GM18873 (cell line): ENCODE data around the gene CEACAM3.

Experiments used
- ATAC-seq: cut with Tn5 transposase; IDR thresholded peaks from one replicate; pipeline ENCODE4 v1.9.1; 2021; ENCODE audit warnings: mild to moderate bottlenecking, moderate library complexity, moderate number of reproducible peaks; ENCODE audit not compliant: unreplicated experiment, low FRiP score

Gene CEACAM3

DNA sequence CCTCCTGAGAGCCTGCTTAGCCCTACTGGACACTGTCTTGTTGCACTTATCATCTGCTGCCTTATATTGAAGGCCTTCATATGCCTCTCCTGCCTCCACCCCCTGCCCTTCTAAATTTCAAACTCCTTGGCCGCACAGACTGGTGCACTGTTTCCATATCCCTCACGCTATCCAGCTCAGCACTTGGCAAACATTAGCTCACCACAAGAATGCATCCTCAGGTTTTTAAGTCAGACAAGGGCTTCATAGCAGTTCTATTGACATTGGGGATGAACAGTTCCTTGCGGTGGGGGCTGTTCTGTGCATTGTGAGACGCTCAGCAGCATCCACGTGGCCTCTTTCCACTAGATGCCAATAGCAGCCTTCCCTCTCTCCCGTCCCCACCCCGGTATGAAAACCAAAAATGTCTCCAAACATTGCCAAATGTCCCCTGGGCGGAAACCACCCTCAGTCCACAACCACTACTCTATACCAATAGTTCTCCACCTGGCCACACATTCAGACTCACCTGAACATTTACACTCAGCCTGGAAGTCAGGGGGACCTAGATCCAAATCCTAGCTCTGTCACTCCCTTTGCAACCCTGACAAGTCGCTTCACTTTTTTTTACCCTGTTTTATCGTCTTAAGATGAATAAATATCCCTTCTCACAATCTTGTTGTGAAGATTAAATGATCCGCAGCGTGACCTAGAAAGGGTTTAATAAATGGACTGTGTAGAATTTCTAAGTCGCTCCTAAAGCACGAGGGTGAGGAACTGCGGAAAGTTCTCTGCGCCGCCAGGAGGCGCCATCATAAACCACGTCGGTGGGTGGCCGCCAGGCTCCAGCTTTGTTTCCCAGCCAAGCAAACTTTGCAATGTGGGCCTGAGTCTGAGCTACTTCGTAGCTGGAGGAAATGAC lies 3.6 kb upstream of the CEACAM3 start:
- no peak for ATAC-seq

DNA sequence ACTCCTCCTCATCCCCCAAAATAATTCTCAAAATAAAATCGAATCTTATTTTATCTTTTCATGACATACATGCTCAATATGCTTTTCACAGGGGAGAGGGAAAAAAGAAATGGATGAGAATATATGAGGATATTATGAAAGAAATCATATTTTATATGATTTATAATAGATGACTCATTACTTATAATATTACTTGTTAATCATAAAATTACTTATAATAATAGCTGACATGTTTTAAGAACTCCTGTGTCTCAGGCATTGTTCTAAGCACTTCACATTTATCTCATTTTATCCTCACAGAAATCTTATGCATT lies 3.0 kb upstream of the CEACAM3 start:
- ATAC-seq, result no peak

DNA sequence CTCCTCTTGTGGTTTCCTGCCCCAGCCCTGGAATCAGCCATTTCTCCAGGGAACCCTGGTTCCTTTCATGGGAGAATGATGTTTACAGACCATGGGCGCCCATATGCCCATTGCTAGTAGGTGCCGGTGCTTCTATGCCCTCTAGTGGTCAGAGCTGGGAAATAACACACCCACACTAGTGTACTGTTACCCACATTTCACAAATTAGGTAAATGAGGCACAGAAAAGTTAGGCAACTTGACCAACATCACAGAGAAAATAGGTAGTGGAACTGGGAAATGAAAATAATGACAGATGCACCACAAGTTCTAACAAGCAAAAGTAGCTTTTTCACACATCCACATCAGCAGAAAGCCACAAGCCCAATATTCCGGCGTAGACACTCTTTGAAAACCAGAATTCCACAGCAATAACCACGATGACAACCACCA lies 1.3 kb upstream of the CEACAM3 start:
- ATAC-seq, result no peak

DNA sequence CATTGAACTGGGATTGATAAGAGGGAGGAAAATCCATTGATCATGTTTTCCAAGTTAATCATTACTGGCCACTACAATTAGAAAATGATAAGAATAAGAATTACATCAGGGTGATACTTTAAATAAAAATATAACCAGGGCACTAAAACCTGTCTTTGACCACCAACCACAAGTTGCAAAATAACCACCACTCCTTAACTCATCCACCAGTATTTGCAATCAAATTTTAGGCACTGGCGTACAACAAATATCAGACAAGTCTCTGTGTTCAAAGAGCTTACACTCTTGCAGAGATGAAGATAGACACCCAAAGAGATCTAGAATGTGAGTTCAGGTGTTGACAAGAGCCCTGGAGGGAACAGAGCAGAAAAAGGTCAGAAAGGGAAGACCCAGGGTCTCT lies 514 bp downstream of the CEACAM3 start:
- ATAC-seq, result no peak

DNA sequence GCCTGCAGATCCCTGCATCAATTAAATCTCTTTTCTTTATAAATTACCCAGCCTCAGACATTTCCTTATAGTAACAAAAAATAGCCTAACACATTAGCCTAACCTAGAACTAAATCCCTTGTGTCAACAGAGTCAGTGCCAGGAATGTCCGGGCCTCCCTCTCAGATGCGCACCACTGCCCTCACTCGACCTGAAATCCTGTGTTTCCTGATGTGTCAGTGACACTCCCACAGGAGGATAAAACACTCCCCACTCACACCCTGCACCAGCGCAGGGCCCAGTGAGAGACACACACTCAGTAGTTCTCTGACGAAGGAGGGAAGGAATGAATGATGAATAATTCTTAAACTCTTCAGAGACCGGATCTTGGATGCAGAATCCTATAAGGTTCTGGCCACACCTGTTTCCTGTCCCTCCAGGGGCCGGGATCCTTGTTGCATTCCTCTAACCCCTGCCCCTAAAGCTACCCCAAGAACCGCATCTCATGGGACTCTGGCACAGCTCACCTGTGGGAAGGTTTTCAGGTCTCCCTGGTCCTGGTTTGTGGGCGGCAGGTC lies 3.1 kb downstream of the CEACAM3 start:
- ATAC-seq, result no peak

DNA sequence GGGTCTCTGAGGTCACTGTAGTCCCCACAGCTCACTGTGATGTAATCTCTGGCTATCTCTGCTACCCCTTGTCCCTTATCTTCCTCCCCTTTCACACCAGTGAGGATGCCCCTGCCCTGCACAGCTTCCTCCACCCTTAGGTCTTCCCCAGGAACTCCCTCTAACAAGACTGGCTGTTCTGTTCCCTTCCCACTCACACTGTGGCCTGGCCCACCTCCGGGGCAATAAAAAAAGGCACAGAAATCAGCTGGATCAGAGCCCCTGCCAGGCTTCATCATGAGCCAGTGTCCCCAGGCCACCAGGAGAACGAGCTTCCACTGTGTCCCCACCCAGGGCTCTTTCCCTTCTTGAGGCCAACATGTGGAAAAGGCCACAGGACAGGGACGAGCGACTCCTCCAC lies 4.6 kb downstream of the CEACAM3 start:
- no peak for ATAC-seq

DNA sequence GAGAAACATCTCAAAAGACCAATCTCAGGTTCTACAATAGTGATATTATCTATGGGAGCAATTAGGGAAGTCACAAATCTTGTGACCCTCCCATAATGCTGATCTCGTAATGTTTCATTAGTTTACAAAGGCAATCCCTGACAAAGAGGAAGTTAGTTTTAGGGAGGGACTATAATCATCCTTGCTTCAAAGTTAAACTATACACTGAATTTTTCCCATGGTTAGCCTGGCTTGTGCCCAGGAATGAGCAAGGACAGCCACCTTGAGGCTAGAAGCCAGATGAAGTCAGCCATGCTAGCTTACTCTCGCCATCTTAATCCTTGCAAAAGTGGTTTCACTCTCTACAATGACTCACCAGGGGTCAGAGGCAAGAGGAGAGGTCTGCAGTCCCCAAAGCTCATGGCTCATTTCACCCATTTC lies 5.4 kb downstream of the CEACAM3 start:
- no peak for ATAC-seq

DNA sequence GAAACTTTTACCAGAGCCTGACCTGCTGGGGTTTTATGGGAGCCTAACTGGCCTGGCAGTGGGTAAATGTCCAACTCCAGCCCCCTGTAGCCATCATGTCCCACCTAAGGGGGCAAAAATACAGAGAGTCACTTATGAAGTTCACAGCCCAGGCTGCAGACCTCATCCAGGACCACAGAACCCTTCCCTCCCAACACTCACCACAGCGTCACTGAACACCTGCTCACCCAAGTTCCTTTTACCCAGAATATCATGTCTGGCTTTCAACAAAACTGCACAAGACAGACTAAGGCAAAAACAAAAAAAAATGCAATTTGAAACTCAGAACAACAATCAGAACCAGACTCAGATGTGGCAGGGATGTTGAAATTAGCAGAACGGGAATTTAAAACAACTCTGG lies 6.4 kb downstream of the CEACAM3 start:
- no peak for ATAC-seq

DNA sequence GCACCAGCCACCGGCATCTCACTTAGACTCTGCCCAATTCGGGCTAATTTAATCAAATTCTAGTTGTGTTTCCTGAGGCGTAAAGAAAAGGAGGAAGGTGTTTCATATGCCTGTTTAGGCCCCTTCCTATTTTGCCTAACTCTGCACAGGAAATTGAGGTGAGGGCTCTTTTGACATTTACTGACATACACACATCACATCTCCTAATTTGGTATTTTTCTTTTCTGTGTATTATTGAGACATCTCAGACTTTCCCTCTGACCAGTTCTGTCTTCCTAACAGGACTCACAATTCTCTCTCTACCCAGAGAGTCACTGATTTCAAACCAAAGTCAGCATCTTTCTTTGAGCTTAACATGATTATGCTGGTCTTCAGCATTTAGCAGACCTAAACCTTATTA lies 7.9 kb downstream of the CEACAM3 start:
- no peak for ATAC-seq

DNA sequence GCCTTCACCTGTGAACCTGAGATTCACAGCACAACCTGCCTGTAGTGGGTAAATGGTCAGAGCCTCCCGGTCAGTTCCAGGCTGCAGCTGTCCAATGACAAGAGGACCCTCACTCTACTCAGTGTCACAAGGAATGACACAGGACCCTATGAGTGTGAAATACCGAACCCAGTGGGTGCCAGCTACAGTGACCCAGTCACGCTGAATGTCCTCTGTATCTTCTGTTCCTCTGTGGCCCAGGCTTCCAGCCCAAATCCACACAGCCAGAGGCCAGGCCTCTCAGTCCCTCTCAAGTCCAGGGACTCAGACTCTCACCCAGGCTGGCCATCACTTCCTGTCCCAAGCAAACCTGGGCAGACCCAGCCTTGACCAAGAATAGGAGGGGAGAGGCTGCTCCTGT lies 10.8 kb downstream of the CEACAM3 start:
- no peak for ATAC-seq

DNA sequence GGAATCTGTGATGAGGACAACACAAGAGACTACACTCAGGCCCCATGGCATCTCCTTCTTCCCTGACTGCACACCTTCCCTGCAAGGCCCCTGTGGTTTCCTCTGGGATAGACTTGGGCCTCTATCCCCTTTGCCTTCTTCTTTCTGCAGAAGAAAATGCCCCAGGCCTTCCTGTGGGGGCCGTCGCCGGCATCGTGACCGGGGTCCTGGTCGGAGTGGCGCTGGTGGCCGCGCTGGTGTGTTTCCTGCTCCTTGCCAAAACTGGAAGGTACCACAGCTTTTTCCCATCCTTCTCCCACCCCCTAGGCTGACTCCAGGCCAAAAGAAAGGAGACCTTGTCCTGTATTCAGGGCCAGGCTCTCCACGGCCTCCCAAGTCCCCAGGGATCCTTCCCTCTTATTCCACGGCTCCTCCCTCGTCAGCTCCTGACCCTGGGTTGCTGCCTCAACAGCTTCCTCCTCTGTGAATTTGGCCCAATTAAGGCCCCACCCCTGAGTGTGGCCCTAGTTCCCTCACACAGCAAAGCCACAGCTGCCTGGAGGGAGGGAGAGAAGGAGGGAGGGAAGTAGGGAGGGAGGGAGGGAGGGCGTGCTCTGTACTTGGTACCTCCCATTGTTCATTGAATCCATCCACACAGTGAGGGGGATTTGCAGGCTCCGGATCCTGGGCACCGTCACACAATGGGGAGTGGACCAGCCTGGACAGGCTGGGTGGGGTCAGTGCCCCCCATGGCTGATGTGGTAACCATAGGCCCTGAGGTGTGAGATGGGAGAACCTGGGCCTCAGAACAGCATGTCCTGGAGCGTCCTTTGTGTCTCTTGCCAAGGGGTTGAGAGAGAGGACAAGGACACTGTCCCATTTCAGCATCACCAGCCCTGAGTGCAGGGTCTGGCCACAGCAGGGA lies 12.5 kb downstream of the CEACAM3 start:
- ATAC-seq, result no peak

DNA sequence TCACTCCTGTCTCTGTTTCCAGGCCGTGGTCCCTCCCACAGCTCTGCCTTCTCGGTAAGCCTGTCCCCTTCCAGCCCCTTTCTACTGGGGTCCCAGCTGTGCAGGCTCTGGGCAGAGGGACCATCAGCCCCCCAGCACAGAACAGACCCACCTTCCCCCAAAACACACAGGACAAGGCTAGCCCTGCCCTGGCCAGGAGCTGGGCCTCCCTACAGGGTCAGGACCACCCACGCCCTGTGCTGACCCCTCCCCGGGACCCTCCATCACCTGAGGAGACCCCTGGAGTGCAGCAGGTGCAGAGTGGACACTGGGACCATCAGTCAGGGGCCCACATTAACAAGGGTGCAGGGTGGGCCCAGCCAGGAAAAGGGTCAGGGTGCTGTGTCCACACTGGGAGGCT lies 13.9 kb downstream of the CEACAM3 start:
- no peak for ATAC-seq

DNA sequence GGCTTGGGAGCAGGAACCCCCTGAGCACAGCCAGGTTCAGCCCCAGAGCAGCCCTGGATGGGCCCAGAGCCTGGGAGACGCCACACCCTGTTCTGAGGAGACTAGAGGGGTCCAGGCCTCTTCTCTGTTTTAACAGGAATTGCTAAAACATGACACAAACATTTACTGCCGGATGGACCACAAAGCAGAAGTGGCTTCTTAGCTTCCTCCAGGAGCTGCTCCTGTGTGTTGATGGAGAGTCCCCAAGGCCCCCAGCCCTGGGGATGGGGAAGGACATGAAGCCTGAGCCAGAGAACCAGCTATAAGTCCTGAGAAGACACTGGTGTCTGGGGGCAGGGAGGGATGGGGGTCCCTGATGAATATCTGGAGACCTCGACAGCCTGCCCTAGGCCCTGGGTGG lies 14.6 kb downstream of the CEACAM3 start:
- no peak for ATAC-seq

DNA sequence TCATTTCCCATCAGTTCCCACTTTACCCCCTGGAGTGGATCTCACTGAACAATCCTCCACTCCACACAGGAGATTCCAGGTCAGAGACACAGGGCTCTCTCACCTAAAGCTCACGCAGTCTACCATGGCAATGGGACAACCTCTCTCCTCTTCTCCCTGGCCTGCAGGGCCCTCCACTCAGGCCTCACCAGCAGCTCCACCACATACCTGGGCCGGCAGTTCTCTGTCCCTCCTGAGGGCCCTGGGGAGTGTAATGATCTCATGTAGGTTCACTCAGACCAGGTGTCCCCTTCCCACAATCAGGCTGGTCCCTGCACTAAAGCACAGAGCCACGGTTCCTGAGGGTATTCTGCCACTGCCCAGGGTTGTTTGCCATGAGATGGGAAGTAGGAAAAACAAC lies 15.6 kb downstream of the CEACAM3 start:
- ATAC-seq, result no peak

DNA sequence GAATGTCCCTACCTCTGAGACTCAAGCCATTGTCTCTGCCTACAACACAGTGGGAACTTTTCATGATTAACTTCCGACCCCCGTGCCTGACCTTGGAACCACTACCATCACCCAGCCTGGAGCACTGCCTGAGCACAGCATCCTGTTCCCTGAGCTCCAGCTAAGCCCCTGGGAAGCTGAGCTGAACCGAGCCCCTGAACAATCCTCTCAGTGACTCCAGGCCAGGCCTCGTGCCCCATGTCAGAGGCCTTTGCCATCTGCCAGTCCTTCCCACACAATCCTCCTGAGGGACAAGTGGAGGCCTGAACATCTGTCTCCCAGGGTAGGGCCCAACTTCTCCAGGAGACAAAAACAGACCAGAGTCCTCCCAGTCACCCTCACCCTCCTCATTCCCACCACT lies 17.5 kb downstream of the CEACAM3 start:
- no peak for ATAC-seq

DNA sequence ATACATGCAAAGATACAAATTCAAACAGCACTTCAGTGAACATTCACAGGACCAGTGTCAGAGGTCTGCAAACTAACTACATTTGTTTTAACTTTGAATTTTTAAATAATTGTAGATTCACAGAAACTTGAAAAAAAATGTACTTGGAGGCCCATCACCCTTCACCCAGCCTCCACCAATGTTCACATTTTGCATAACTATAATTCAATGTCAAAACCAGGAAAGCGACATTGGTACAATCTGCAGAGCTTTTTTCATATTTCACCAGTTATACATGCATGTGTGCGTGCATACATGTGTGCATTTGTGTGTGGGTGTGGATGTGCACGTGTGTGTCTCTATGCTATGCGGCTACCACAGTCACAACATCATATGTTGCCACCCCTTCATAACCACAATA lies 18.9 kb downstream of the CEACAM3 start:
- ATAC-seq, result no peak

DNA sequence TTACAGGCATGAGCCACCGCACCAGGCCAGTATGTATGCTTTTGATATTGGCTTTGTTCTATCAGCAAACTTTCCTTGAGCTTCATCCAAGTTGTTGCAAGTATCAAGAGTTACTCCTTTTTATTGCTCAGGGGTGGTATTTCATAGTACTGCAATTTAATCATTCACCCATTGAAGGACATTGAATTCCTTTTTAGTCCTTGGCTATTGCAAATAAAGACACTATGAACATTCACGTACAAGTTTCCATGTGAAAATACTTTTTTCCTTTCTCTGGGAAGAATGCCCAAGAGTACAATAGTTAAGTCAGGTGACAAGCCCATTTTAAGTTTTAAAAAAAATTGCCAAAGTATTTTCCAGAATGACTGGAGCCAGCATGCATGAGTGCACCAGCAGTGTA lies 20.4 kb downstream of the CEACAM3 start:
- ATAC-seq, result no peak

DNA sequence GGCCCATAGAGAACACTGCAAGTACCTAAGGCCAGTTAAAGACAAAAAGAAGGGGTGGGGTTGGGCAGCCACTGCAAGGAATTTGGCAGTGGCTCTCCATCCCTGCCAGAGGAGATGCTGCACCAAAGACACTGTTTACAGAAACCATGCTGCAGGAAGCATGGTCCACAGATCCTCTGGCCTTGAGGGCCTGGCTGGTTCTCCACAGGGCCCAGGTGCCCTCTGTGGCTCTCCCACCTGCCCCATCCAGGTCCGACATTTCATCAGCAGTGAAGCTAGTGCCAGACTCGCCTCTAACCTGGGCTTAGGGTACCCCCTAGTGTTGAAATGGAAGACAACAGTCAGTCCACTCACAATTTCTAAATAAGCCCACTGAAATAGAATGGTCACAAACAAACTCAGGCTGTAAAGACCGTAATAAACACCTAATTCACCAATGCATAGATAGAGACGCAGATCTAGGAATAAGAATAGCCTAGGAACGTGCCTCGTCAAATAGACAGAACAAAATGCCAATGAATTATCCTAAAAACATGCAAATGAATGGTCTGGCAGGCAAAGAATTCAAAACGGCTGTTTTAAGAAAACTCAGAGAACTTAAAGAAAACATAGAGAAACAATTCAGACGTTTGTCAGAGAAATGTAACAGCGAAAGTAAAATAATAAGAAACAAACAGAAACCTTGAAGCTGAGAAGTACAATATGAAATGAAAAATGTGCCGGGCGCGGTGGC lies 24.8 kb downstream of the CEACAM3 start:
- ATAC-seq, result no peak

DNA sequence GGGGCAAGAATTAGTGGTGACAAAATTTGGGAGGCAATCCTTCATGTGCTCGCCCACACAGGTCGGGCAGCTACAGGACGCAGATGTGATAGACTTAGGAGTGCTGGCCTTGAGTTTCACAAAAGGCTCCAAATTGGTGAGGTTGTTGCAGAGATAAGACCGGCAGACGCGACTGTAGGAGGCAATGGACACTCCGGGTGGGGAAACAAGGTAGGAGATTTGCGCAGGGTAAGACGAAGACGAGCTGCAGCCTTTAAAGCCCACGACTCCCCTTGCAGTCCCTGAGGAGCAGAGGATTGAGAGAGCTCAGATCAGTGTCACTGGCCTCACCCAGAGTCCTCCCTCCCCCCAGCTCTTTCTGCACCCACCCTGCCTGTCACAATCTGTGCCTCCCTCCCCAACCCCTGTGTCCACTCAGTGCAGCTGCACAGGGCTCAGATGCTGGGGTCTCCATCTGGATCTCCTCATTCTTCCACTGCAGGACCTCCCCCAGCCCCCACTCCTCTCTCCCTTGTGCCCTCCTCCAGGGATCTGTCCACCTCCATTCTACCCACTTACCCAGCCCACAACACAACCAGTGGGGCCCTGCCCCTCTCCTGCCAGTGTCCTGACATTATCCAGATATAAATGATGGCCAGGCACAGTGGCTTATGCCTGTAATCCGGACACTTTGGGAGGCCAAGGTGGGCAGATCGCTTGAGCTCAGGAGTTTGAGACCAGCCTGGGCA lies 41.8 kb downstream of the CEACAM3 start:
- no peak for ATAC-seq

DNA sequence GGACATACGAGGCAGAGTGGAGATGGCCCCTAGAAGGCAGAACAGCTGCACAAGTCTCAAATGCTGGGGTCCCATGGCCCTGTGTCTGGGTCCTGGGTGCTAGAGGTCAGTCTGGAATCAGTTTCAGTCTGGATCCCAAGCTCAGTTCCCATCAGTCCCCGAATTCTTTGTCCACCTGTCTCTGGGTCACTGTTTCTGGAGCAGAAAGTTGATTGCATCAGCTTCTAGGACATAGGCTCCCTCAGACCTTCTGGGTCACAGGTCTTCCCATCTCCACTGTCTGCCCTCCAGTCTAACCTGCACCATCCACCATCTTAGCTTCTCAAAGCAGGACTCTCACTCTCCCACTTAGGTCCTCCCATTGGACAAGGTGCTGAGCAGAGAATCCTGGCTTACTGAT lies 42.8 kb downstream of the CEACAM3 start:
- no peak for ATAC-seq
